GM10847 (cell line): Measurements from ENCODE around the gene NOXO1.

Experiments used
- POLR2A ChIP-seq: IDR thresholded peaks from 2 replicates; pipeline ENCODE4 v1.6.1; 2011; ENCODE audit not compliant: insufficient read length; ENCODE audit errors: extremely low read depth

The NOXO1 gene, protein sequence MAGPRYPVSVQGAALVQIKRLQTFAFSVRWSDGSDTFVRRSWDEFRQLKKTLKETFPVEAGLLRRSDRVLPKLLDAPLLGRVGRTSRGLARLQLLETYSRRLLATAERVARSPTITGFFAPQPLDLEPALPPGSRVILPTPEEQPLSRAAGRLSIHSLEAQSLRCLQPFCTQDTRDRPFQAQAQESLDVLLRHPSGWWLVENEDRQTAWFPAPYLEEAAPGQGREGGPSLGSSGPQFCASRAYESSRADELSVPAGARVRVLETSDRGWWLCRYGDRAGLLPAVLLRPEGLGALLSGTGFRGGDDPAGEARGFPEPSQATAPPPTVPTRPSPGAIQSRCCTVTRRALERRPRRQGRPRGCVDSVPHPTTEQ

DNA sequence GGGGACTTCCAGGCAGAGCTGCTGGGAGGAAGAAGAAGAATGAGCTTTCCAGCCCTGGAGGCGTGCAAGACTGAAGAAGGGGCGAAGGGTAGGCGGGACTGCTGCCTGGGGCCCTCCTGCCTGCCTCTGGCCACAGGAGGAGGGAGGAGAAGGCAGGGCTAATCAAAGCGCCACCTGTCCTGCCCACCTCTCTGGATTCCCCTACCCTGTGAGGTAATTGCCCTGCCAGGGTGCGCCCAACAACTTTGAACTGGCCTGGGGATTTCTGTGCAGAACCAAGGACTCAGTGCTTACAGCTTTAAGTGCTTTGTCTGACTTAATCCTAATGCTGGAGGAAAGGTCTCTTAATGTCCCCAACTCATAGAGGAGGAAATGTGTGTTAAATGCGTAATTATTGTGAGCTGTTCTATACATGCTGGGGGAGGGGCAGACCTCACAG lies at the start of gene NOXO1:
Gene NOXO1 (minus strand): TSS at position 72 of the 439 bp plus-strand sequence. CDS start 290 bp downstream, outside the sequence.
- TF ChIP-seq POLR2A = no peak

DNA sequence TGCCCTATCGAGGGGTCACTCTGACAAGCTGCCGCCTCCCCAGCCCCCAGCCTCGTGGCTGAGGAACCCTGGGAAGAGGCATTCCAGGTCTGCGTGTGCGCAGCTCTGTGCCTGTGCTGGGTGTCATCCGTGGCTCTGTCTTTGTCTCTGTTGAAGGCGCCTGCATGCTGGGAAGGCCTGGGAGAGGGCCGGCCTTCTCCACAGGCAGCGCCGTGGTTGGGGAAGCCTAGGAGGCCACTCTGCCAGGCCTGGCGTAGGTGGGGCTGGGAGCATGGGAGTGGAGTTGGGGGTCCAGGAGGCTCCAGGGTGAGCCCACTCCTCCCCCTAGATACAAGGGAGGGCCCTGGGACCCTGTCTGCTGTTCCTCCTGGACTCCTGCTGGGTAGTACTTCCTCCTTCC lies 48.8 kb upstream of the NOXO1 start:
- TF ChIP-seq POLR2A = no peak

DNA sequence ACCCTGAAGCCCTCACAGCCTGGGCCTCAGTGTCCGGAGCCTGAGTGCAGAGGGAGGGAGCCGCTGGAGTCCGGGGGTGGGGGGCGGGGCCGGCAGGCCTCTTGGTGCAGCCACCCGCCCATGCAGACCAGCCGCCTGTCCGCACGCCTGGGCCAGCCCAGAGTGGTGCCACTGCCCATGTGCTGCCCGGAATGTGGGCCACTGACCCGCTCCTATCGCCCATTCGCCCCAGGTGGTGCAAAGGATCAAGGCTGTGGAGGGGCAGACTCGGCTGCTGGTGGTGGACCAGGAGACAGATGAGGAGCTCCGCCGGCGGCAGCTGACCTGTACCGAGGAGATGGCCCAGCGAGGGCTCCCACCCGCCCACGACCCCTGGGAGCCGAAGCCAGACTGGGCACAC lies 48.1 kb upstream of the NOXO1 start:
- TF ChIP-seq POLR2A = no peak

DNA sequence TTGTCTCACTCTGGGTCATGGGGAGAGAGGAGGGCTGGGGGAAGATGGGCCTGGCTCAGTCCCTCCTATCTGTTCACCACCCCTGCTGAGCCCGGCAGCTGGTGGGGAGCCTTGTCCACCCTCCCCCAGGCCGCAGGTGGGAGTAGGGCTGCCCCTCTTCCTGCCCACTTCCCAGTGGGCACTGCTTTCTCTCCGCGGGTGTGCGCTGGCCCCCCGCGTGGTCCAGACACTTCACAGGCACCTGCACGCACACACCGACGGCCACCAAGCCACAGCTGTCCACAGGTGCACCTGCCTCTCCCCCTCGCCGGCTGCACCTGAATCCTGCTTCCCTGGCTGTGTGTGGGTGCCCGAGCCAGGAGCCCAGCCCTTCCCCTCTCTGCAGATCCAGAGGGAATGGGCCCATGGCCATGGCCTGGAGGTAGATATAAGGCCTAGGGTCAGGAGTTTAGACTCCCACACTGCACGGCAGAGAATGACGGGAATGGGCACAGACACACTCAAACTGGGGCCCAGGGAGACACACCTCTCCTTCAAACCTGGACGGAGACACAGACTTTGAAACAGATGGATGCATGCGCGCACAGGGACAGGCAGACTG lies 47.5 kb upstream of the NOXO1 start:
- no peak for TF ChIP-seq POLR2A

GRCh38 chr16:2028146-2028545 lies 46.9 kb upstream of the NOXO1 start:
- no peak for TF ChIP-seq POLR2A

DNA sequence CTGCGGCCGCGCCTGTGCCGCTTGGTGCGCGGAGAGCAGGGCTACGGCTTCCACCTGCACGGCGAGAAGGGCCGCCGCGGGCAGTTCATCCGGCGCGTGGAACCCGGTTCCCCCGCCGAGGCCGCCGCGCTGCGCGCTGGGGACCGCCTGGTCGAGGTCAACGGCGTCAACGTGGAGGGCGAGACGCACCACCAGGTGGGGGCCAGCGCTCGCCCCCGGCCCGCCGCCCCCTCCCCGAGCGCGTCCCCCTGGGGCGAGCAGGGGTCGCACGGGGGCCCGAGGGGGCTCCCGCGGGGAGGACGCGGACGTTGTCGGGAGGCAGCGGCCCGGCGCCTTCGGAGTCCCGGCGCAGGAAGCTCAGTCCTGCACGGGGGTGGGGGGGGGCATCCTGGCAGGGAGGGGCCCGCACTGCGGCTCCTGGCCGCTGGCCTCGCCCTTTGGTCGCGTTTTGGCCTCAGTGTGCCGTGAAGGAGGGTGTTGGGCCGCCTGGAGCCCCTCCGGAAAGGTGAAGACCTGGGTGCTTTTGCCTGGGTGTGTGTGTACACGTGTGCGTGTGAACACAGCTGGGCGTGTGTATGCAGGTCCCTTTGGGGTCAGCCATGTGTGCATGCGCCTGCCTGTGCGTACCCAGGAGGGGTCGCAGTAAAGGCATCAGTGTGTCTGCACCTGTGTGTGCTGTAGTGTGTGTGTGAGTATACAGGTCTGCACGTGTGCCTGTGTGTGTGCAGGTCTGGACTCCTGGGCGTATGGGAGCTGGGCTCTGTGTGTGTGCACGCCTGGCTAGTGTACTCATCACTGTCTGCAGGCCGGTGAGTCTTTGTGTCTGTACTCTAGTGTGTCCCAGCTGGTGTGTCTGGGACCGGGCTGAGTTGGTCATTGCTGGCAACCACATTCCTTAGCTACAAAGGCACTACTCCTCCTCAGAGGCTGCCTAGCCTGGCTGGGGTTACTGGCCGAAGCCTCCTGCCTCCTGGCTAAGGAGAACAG lies 46.0 kb upstream of the NOXO1 start:
- TF ChIP-seq POLR2A = no peak

DNA sequence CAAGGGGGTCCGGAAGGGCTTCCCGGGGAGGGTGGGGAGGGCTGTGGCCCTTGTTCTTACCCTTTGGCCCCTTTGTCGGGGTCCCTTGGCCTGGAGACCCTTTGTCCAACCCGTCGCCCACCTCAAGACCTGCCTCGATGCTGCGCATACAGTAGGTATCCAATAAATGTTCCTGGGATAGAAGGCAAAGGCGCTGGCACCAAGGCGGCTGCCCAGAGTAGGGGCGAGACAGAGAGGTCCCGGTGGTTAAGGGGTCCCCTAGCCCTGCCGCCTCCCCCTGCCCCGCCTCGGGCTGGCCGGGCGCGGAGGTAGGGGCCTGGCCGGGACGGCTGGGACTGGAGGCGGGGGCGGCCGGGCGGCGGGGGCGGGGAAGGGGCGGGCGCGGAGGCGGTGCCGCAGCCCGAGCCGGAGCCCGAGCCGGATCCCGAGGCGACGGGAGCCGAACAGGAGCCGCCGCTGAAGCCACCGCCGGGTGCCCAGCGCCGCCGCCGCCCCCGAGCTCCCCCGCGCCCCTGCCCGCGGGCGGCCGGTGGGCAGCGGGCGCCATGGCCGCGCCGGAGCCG lies 45.3 kb upstream of the NOXO1 start, which contains the start of gene NHERF2:
Gene NHERF2 (plus strand): TSS at position 442 of the 563 bp plus-strand sequence. CDS start 104 bp downstream, at position 546.
- TF ChIP-seq POLR2A = no peak

GRCh38 chr16:2025878-2026460 lies 44.7 kb upstream of the NOXO1 start:
- TF ChIP-seq POLR2A = no peak

DNA sequence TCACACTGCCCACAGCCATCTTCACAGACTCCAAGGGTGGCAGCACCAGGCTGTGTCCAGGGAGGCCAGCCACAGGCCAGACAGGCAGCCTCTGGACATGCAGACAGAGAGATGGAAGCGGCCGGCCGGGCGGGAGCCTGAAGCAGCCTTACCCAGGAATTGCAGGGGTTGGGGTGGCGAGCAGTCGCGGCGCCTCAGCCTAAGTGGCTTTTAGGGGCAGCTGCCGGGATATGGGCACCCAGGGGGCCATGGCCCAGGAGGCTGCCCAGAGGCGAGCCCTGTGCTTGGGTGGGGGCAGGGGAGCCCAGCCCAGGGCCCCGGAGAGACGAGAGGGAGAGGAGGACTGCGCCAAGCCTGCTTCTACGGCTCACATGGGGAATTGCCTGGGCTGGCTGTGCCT lies 44.0 kb upstream of the NOXO1 start:
- no peak for TF ChIP-seq POLR2A

DNA sequence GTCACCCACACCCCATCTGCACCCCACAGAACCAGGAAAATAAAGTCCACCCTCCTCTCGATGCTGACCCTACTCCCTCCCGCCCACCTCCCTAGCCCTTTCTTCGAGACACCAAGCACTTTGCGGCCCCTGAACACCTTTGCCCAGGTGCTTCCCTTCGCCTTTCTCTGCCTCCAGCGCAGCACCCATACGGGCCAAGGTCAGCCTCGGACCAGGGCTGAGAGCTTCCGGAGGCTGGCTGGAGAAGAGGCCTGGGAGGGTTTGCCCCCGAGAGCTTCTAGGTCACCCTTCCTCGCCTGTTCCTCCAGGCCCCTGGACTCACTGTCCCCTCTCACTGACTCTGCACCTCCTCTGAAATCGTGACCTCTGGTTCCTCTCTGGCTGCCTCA lies 42.8 kb upstream of the NOXO1 start:
- TF ChIP-seq POLR2A = no peak

DNA sequence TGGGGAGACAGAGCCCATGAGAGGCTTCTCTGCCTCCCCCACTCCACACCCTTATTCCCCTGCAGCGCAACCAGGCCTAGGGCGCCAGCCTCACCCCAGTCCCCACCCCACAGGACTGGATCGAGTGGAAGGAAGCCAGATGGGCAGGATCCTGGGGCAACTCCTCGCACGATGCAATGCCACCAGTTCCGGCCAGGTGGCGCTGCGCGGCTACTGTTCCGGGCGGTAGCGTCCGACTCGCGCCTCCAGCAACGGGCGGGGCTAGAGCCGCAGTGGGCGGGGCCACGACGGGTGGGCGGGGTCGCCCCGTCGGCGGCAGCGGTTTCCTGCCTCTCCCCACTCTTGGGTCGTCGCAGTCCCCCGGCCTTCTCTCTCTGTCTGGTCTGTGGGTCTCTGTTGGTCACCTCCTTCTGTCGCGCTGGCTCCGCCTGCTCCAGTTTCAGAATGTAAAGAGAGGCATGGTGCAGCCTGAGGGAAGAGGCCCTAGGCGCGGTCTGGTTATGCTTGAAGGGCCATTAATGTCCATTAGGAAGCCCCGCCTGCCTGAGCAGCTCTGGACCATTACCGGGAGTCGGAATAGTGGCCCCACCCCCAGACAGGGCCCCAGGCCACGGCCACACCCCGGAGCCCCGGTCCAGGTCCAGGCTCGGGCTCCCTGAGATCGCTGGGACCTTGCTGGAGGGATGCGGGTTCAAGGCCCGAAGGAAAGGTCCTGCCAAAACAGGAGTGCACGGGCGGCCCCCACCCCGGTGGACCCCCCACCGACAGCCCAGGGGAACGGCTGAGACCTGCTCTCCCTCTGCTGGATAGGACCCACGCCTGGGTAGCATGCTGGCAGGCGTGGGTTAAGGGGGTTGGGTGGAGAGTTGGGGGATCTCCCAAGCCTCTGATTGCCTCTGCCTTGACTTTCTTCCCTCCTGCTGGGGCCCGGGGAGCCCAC lies 42.1 kb upstream of the NOXO1 start:
- TF ChIP-seq POLR2A = no peak

DNA sequence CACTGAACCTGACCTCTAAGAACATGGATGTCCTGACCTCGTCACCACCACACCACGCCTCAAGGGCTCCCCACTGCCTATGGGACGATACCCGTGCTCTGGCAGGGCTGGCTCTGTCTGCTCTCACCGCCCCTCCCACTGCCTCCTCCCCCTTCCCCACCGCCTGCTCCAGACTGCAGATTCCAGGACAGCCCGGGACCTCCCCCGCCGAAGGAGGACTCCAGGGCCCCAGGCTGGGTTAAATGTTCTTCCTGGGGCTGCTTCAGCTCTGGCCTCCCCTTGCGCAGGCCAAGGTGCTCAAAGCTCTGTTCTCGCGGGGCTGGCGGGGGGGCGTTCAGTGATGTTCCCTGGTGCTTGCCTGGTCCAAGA lies 41.4 kb upstream of the NOXO1 start:
- no peak for TF ChIP-seq POLR2A

- no peak for TF ChIP-seq POLR2A
These were observed 38.9 kb upstream of the NOXO1 start for GRCh38 chr16:2019921-2020831.
